ENCODE results near the gene GALNT7. TPM values are rescaled to one million over a fixed set of nuclear protein-coding genes. Genes with fewer than 3 reads are reported as not detected.

Gene GALNT7
- total and polyA plus RNA-seq, 10 of the 15 experiments (the other 5 are each of a cell fraction or from before 2014, with no cell fraction given): 14.2 to 33.2 (median 28.9) TPM

DNA sequence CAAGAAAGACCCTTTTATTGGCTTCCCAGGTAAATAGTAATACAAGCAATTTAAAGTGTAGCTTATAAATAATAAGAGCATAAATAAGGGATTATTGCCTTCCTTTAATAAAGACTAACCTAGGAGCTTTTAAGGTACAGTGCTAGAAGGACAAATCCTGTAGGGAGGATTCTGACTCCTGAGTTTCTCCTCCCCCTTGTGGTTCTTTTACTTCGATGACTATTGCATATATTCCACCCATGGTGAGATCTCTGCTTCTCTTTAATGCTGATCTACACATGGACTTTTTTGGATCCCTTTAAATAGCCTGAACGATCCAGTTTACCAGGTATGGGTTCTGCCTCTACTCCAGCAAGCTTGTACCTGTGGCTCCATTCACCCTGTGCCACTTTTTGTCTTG lies 2.5 kb downstream of the GALNT7 start:
- Histone ChIP-seq H3K4me3 (peak overlapping the region; percentile 99), H3K27me3 (replicated peaks in 1 of 2; ENCODE audit: control insufficient read depth in 2 of 2, insufficient read depth in 2 of 2, low read length in 1 of 2) (no peaks in the 10 kb centered on the region), H2AFZ (ENCODE audit: control insufficient read depth, low read depth, low read length) (no peak overlapping the region), H3K36me3 (ENCODE audit: control insufficient read depth in 2 of 2, insufficient read depth in 2 of 2, low read length in 1 of 2) (no peaks in the 10 kb centered on the region), H3K27ac (ENCODE audit: control insufficient read depth, insufficient read depth) (peak overlapping the region; percentile 94; the same call in 1 of the 2 replicates), H3K79me2 (ENCODE audit: control insufficient read depth, insufficient read depth, low read length) (peaks cover 69% of the 10 kb centered on the region), H3K4me2 (ENCODE audit: control insufficient read depth, insufficient read depth) (peak overlapping the region; percentile 89), H3K9ac (ENCODE audit: control insufficient read depth, insufficient read depth, low read length) (peak overlapping the region; percentile 1; the same call in 1 of the 2 replicates), H3K9me3 (replicated peaks; ENCODE audit: control insufficient read depth, insufficient read depth, low read length) (no peaks in the 10 kb centered on the region), H3K4me1 (ENCODE audit: control insufficient read depth, insufficient read depth, low read length) (peaks cover 22% of the 10 kb centered on the region), H4K20me1 (ENCODE audit: control insufficient read depth, insufficient read depth) (no peaks in the 10 kb centered on the region)
- 26% methylated on average over 2 of the region's 2 CpGs for WGBS (ENCODE audit: insufficient coverage, insufficient replicate concordance, low lambda C conversion rate, missing lambda C conversion rate)
- BruUV-seq (replicated peaks): TSS peak; percentile 48
- in situ Hi-C loops (cut with MboI) (no loop called here), intact Hi-C loops (cut with micrococcal nuclease; ENCODE audit: unreplicated experiment) (loop anchor here (2.0 kb wide), 1 partner anchor 74 kb away; no protein-coding TSS in a partner anchor)
- no peak for FAIRE-seq
- CTCF ChIA-PET: interaction anchor here (0.6 to 4.8 kb wide), 13 partner anchors 11 to 1606 kb away, joined by 3 to 30 read pairs (median 5); no protein-coding TSS in a partner anchor
- no peak for ATAC-seq
- RAD21 ChIA-PET (ENCODE audit: unreplicated experiment): interaction anchor here (0.9 to 2.0 kb wide), 6 partner anchors 15 to 200 kb away, joined by 3 to 14 read pairs (median 4); no protein-coding TSS in a partner anchor
- SMC1A ChIA-PET (ENCODE audit: uncharacterized antibody, unreplicated experiment): interaction anchor here (0.9 to 2.9 kb wide), 12 partner anchors 8 to 157 kb away, joined by 3 to 13 read pairs (median 5); no protein-coding TSS in a partner anchor
- POLR2A ChIA-PET: interaction anchor here (1.0 to 1.4 kb wide), 4 partner anchors 11 to 199 kb away, joined by 3 to 6 read pairs (median 5); partner anchors contain the start of gene SAP30
- TF ChIP-seq FOS (IDR thresholded peaks at IDR 0.05; ENCODE audit: borderline replicate concordance, extremely low read depth, insufficient read length): no peak
- TF ChIP-seq CHD4 (IDR thresholded peaks at IDR 0.05): no peak
- TF ChIP-seq, protein P1, sequence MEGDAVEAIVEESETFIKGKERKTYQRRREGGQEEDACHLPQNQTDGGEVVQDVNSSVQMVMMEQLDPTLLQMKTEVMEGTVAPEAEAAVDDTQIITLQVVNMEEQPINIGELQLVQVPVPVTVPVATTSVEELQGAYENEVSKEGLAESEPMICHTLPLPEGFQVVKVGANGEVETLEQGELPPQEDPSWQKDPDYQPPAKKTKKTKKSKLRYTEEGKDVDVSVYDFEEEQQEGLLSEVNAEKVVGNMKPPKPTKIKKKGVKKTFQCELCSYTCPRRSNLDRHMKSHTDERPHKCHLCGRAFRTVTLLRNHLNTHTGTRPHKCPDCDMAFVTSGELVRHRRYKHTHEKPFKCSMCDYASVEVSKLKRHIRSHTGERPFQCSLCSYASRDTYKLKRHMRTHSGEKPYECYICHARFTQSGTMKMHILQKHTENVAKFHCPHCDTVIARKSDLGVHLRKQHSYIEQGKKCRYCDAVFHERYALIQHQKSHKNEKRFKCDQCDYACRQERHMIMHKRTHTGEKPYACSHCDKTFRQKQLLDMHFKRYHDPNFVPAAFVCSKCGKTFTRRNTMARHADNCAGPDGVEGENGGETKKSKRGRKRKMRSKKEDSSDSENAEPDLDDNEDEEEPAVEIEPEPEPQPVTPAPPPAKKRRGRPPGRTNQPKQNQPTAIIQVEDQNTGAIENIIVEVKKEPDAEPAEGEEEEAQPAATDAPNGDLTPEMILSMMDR (IDR thresholded peaks at IDR 0.05 in 2 of 3, conservative IDR thresholded peaks at IDR 0.05 in 1 of 3; ENCODE audit: control insufficient read depth in 2 of 3, extremely low read depth in 1 of 3, insufficient read depth in 1 of 3, low read depth in 3 of 3, low read length in 3 of 3): peak in 2 of 3 experiments; percentile 10 to 22; a peak in 1 of 6 replicates
- no peak for TF ChIP-seq JUND (IDR thresholded peaks at IDR 0.05; ENCODE audit: low read depth, low read length)
- peak; percentile 7; the same call in 1 of the 2 replicates for TF ChIP-seq RAD21 (IDR thresholded peaks at IDR 0.05; ENCODE audit: insufficient read depth, low read depth, low read length)
- no peak for DNase-seq (ENCODE audit: low read depth, low spot score)

All from GM12878 (cell line).